DND-41 (cell line): ENCODE results near the gene LMOD2.

Source experiments
- EZH2 ChIP-seq: IDR thresholded peaks from 3 replicates; pipeline ENCODE4 v1.6.1; 2012; ENCODE audit warnings: borderline replicate concordance, low read depth, mild to moderate bottlenecking, moderate library complexity, low read length, inconsistent platforms; ENCODE audit not compliant: severe bottlenecking
- TF ChIP-seq, protein P1 (sequence below): IDR thresholded peaks from 2 replicates; pipeline ENCODE4 v1.5.1; 2012; ENCODE audit warnings: borderline replicate concordance, low read length, moderate library complexity, mild to moderate bottlenecking; ENCODE audit not compliant: poor library complexity, severe bottlenecking; ENCODE audit errors: extremely low read depth

DNA sequence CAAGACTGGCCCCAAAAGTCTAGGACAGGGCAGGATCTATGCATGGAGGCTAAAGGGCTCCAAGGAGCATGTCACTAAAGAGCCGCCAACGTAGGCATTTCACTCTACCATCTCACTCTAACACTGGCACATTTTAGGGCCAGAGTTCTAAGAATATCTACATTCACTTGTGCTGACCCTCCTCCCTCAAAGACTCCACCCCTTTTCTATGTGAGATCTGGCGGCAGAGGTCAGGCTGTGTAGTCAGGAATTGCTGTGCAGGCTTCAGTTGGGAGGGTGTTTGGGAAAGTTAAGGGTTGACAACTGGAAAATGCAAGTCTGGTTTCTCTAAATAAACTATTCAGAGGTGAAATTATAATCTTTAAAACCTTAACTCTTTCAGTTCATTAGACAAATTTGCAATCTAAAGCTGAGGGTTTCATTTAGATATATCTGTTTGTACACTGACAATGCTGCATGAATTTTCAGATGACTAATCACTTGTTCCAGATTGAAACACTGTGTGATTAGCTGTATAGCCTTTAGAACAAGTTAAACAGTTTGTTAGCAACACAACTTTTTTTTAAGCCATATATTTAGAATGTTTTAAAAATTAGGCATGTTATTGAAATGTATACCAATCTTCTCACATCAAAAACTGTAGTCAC is 18.2 kb downstream of the LMOD2 start:
- TF ChIP-seq, protein P1, sequence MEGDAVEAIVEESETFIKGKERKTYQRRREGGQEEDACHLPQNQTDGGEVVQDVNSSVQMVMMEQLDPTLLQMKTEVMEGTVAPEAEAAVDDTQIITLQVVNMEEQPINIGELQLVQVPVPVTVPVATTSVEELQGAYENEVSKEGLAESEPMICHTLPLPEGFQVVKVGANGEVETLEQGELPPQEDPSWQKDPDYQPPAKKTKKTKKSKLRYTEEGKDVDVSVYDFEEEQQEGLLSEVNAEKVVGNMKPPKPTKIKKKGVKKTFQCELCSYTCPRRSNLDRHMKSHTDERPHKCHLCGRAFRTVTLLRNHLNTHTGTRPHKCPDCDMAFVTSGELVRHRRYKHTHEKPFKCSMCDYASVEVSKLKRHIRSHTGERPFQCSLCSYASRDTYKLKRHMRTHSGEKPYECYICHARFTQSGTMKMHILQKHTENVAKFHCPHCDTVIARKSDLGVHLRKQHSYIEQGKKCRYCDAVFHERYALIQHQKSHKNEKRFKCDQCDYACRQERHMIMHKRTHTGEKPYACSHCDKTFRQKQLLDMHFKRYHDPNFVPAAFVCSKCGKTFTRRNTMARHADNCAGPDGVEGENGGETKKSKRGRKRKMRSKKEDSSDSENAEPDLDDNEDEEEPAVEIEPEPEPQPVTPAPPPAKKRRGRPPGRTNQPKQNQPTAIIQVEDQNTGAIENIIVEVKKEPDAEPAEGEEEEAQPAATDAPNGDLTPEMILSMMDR = no peak
- TF ChIP-seq EZH2 = no peak
